Kidney glomerular epithelial cell (primary cell): ENCODE measurements around the gene HINT3.
"Not testable (repeated sequence)": the region's sequence is repeated elsewhere in the genome, so short reads cannot be mapped to it uniquely, and the experiment has no call there.

ENCODE experiments used
- DNase-seq: peaks from one replicate; lab custom pipeline; 2025; lab: John Stamatoyannopoulos, UW

HINT3 gene

DNA sequence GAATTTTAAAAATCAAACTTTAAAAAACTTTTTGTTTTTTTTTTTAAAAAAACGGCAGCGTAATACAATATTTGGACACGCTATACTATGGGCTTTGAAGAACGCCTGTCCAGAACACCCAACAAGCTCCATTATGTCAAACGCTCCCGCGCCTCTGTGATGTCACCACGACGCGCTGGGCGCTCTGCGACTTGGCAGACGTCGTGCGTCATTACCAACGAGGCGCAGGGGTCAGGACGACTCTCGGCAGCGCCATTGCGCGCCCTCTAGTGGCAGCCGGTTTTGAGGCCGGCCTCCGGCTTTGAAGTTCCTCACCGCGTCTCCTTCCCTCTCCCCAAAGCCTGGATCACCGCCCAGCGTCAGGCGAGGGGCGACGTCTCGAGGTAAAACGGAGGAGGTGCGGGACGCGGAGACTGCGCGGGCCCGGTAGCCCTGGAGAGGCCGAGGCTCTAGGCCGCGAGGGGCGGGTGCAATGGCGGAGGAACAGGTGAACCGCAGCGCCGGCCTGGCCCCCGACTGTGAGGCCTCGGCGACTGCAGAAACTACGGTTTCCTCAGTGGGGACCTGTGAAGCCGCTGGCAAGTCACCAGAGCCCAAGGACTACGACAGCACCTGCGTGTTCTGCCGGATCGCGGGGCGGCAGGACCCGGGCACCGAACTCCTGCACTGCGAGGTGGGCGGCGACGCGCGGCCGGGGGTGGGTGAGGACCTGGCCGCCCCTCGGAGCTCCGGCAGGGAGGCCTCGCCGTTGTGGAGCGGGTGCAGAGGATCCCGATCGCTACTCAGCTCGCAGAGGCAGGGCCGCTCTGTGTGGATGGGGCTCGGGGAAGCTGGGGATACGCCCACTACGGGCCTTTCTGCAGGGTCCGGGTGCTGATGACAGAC, at the start of gene HINT3:
Gene HINT3 (plus strand): TSS at position 265 of the 885 bp plus-strand sequence. CDS start 208 bp downstream, at position 473.
- DNase-seq, result peak; percentile 92

DNA sequence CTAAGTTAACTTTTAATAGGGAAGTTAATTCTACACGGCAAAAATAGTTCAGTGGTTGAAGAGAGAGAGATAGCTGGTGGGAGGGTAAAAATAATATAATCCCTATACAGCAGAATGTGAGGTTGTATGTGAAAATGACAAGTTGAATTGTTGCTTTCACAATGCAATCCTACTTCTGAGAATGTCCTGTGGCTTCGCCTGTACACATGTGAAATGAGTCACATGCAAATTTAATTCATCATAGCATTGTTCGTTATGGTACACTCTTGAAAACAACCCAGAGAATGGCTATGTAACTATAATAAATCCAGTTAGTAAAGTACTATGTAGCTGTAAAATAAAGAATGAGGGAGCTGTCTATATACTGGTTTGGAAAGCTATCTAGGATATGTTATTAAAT, 46.0 kb upstream of the HINT3 start:
- DNase-seq, result no peak

DNA sequence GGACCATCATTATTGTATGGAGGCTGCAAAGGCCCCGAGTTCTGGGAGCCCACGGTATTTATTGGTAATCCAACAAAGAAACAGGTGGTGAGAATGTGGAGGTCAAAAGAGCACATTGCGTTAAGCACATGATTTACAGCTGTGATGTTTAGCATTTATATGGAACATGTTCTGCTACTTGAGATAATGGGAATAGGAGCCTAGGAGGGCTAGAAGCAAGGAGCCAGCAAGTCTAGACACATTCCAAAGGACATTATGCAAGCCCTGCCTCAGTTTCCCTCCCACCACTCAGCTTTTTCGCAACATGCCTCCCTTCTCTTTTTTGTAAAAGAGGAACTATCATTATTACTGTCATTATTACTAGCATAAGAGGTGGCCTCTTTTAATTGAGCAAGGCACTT, 45.5 kb upstream of the HINT3 start:
- not testable (repeated sequence) for DNase-seq

DNA sequence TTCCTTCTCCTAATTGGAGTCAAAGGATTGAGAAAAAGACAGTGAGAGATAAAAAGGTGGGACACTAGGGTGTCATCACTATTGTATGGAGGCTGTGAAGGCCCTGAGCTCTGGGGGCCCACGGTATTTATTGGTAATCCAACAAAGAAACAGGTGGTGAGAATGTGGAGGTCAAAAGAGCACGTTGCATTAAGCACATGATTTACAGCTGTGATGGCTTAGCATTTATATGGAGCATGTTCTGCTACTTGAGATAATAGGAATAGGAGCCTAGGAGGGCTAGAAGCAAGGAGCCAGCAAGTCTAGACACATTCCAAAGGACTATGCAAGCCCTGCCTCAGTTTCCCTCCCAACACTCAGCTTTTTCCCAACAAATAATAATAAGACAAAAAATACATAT, 44.1 kb upstream of the HINT3 start:
- DNase-seq, result not testable (repeated sequence)

DNA sequence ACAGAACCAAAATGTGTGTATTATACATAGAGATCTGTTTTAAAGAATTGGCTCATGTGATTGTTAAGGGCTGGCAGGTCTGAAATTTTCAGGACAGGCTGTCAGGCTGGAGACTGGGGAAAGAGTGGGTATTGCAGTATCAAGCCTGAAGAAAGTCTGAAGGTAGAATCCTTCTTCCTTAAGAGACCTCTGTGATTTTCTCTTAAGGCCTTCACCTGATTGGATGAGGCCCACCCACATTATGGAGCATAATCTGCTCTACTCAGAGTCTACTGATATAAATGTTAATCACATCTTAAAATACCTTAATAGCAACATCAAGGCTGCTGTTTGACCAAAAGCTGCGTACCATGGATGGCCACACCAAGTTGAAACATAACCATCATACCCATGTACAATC, 43.4 kb upstream of the HINT3 start:
- DNase-seq, result no peak

DNA sequence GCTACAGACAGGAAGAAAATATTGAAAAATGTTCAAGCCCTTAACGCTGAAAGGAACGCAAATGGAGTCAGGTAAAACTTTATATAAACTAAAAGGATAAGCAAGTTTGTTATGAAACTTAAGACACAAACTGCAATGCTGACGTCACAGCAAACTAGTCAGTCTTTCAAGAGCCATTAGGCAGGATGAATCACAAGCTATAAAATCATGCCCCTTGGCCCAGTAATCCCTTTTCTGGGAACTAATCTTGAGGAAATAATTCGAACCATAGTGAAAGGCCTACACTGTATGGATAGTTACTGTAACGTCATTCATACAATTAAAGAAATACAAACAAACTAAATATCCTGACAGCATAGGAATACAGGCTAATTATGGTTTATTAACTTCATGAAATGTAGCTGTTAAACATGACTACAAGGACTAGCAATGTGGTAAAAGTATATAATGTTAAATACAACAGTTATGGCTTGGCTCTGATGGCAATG, 42.7 kb upstream of the HINT3 start:
- peak; percentile 36 for DNase-seq

DNA sequence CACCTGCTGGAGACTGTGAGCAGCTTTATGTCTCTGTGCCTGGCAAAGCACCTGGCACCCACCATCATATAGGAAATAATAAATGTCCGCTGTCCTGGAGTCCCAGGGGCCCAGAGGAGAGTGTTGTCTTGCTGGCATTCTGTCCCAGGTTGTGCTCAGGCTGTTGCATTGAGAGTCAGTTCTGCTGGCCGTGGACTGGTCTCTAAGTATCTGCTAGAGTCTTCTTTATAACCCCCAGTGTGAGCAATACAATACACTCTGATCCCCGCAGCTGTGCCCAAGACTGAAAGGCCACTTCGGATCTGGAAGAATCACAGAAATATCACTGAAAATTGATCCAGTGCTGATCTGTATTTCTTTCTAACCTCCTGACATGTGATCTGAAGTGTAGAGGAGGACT, 38.3 kb upstream of the HINT3 start:
- DNase-seq, result no peak

DNA sequence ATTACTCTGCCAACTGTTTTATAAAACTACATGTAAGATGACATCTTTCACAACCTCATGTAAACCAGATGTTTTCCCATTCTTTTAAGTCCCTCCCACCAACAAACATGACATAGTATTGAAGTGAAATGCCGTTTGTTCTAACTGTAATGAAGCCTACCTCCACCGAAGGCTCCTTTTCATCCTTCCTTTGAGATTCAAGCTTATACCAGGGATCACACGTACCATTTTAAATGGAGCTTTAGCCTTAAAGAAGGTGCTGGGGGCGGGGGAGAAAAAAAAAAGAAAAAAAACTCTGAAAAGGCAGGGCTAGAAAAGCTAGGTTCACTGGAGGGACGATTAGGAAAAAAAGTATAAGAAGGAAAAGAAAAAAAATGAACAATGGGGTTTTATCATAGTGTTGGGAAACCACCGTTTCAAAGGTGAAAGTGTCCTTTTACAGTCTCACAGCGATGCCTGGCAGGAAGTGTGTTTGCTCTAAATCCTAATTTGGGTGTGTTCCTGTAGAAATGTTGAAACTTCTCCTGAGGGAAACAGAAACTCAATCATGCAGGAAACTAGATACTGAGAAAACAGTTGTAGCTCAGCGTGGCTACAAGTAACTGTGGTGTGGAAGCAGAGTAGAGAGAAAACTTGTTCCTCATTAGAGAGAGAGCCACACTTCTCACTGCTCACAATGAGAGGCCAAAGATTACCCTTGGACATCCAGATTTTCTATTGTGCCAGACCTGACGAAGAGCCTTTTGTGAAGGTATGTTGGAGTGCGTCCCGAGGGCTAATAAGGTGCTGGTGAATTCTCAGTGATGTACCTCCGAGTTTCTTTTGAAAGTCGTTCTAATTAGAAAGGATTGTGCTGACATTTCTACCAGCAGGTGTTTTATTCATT, 37.6 kb upstream of the HINT3 start:
- peak; percentile 92 for DNase-seq

DNA sequence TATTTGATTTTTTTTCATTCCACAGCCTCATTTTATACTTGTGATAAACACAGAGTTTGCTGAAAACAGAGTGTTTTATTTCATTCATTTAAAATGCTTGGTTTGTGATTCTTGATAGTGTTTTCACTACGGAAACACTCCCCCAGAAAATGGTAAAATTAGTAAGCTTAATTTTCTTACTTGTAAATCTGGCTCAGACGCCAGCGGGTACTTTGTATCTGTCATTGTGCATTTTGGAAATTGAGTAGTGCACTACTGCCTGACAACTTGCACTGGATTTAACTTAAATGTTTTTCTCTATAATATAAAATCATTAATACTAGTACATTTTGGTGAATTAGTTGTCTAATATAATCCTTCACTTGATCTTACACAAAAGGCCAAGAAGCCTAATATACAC, 37.0 kb upstream of the HINT3 start:
- no peak for DNase-seq

DNA sequence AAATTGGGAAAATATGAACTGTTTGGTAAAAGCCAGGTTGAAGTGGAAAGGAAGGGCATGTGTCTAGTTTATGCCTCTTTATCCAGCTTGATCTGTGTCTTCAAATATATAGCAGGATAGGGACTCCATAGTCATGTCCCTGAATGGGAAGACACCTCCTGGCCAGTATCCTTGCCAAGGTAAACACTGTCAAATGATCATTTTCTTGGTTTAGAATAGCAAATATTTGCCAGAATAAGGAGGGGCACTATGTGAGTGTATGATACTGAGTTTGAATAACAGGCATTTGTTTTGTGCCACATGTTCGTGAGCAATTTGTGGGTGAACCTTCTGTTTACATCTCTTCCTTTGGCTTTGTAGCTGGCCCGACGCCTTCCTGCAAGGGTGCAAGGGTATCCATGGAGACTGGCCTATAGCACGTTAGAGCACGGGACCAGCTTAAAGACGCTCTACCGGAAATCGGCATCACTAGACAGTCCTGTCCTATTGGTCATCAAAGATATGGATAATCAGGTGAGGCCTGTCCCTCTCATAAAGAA, 34.2 kb upstream of the HINT3 start:
- DNase-seq, result no peak

DNA sequence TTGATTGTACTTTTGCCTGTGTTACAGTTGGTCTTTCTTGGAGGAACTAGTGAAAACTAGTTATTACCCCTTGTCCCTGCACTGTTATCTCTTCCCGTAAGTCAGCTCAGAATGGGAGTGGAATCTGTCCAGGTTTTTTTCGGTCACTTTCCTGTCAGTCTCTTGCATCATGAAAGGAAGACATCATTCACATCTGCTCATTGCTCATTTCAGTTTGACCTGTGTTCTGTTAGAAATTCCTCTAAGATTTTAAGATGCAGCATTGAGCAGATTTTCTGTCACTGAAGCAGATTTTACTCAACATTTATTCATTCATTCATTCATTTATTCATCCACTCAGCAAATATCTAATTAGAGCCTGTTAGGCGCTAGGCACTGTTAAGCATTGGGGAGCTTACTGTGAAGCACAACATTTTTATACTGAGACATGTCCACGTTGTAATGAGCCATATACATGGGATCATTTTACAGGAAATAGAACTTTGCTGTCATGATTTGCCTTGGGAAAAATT, 33.1 kb upstream of the HINT3 start:
- no peak for DNase-seq

DNA sequence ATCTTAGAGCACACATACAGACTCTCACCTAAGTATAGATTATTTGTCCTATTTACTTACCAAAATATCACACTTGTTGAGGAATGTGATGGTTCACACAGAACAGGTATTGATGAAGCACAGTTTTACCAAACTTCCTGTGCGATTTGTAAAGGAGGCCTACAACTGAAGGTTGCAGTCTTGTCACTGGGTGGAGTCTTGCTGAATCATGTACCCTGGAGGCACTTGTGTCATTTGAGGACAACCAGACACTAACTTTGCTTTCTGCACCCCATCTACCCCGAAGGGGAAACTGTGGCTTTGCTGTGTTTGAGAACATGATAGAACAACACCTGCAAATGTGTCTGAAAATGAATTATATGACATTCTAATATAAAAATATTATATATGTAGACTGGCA, 32.4 kb upstream of the HINT3 start:
- DNase-seq, result no peak

DNA sequence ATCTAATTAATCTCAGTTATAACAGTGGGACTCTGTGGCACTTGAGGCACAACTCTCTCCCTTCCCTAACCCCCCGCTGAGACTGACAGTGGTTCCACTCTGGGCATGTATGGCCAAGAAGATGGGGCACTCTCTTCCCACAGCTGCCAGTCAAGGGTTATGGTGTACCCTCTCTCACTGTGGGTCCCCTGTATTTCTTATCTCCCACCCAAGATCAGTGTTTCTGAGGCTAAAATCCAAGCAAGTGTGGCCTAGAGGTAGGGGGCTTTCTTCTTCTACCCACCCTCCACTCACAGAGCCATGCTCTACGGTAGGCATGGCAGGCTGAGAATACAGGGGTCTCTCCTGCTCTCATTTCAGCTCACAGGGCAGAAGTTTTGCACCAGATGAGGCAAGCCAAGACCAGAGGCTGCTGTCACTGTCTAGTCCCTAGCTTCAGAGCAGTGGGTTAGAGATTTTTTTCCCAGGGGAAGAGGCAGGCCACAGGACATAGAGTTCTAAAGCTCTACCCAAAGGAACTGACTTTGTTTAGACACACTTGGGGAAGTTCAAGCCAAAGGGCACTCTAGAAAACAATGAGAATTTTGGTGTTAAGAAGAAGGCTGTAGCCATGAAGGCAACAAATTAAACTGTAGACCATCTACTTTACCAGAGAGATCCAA, 31.7 kb upstream of the HINT3 start:
- DNase-seq, result no peak

DNA sequence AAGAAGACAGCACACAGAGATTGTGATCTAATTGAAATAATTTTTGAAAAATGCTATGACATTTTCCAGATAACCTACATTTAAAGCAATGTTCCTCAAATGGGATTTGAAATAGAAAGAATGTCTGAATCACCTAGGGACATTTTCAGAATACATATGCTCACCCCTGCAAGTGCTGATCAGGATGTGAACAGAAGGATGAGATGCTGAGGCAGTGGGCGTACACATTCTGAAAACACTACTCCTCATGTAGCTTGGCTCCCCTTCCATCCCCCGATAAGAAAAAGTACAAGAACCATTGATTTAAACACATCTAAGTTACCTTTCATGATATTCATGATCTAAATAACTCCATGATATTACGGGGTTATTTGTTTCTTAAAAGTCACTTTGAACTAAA, 29.9 kb upstream of the HINT3 start:
- DNase-seq, result no peak

DNA sequence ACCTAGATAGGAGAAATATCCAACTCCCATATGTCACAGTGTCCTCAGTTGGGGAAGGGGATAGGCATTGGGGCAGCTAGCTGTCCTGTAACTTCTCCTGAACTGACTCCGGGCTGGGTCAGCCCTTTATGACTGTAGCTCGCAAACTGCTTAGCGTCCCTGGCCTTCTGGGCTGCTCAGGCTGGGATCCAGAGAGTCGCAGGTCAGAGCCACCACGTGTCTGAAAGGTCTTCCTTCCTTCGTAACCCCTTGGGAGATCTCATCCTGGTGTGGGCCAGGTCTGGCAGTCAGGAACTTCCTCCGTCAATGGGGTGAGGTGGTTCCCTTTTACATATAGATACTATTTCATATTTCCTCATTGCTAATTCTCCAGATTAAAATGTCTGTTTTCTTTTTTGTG, 28.8 kb upstream of the HINT3 start:
- no peak for DNase-seq

DNA sequence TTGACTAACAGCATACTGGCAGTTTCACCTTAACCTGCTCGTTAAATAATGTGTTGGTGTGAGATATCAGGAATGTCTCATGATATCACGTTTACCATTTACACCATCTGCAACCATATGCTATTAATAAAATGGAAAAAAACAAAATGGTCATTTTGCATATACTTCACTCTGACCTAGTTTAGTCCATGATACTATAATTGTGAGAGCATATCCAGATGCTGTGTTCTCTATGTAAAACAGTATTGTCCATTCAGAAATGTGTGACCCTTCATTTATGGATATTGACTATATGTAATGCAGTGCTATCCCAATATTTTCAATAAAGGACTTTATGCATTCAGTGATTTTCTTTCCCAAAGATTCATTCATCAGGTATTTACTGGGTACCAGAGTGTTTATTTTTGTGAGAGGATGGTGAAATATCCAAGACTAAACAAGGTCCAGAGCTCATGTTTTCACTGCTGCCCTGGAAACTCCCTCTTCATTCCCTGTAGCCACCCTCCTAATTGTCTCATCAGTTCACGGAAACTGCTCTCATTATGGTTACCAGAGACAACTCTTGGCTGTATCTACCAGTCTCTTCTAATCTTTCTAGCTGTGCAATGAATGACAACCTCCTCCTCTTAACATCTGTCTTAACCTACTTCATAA, 25.7 kb upstream of the HINT3 start:
- no peak for DNase-seq

DNA sequence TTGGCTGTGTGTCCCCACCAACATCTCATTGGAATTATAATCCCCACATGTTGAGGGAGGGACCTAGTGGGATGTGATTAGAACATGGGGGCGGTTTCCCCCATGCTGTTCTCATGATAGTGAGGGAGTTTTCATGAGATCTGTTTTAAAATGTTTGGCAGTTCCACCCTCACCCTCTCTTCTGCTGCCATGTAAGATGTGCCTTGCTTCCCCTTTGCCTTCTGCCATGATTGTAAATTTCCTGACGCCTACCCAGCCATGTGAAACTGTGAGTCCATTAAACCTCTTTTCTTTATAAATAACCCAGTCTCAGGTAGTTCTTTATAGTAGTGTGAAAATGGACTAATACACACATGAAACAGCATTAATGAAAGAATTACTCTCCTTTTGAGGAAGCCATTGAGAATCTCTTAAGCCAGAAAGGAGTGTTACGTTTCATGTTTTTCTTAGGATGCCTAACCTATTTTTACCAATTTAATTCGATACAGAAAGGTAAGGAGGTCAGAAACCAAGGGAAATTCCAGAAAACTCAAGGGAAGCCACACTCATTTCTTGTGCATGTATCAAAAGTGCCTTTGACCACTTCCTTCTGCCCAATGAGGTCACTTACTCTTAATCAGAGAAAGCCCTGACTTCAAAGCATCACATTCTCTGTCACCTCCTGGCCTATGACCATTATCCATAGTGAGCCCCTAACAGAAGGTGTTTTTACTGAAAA, 24.7 kb upstream of the HINT3 start:
- no peak for DNase-seq

DNA sequence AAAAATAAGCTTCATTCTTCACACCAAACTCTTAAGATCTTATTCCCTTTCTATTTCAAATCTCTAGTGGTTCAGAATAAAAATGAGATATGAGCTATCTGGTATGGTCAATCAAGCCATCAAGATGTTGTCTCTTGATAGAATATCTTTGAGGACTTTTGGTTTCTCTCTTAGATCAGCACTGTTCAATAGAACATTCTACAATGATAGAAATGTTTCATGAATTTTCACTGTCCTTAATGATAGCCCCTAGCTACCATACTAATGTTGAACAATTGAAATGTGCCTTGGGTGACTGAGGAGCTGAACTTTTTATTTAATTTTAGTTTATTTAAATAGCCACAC, 24.1 kb upstream of the HINT3 start:
- no peak for DNase-seq

DNA sequence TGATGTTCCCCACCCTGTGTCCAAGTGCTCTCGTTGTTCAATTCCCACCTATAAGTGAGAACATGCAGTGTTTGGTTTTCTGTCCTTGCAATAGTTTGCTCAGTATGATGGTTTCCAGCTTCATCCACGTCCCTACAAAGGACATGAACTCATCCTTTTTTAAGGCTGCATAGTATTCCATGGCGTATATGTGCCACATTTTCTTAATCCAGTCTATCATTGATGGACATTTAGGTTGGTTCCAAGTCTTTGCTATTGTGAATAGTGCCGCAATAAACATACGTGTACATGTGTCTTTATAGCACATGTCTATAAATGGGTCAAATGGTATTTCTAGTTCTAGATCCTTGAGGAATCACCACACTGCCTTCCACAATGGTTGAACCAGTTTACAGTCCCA, 21.1 kb upstream of the HINT3 start:
- DNase-seq, result not testable (repeated sequence)

DNA sequence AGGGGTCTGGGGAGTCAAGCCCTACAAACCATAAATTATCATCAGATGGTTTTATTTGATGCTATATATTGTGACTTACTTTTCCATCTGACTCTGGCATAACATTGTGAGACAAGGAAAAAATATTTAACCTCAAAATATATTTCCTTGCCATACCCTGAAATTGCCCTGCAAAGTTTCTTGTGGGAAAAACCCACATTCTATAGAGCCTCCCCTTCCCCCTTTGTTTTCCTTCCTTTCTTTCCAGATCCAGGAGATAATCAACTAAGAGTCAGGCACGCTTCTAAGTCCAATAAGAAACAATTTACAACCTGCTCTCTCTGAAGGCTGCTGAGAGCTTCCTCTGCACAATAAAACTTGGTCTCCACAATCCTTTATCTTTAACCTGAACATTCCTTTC, 17.5 kb upstream of the HINT3 start:
- DNase-seq, result no peak

DNA sequence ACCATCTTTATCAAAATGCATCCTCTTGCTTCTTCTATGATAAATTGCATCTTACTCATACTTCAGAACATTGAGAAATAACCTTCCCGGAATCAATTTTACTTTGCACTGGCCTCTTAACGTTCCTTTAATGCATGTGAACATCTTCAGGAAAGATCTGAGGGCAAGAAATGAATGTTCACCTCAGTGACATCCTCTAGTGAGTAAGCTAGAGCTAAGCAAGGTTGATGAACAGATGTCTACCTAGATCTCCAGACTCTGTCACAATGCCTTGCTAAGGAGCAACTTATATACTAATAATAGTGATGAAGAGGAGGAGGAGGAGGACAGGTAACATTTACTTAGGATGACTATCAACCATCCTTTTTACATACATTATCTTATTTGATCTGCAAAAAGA, 16.8 kb upstream of the HINT3 start:
- DNase-seq, result no peak
